Lung (tissue), 12 donors: ENCODE data around the gene NENF. TPM values are rescaled to one million over a fixed set of nuclear protein-coding genes. Genes with fewer than 3 reads are reported as not detected.

ENCODE experiments used
- ATAC-seq: fragments of 200-7000 bp; cut with Tn5 transposase; one replicate; pipeline ENCODE4 v1.9.1; 2020; ENCODE audit warnings: moderate number of reproducible peaks; ENCODE audit not compliant: insufficient read depth, low FRiP score
- DNase-seq, 3 donors: peaks; one replicate each; pipeline ENCODE4 v3.0.0-alpha.2; 2013 to 2017
- H3K27ac ChIP-seq, 2 donors: one replicate each; pipeline ENCODE4 v1.5.1; 2013; ENCODE audit warnings: mild to moderate bottlenecking in 2 of 2, moderate library complexity in 2 of 2, control low read depth in 1 of 2, inconsistent platforms in 1 of 2, low read depth in 1 of 2, low read length in 1 of 2
- H3K27me3 ChIP-seq, 3 donors: one replicate each; pipeline ENCODE4 v1.5.1; 2013; ENCODE audit warnings: low read length in 2 of 3; ENCODE audit not compliant: control insufficient read depth in 3 of 3, insufficient read depth in 3 of 3
- H3K36me3 ChIP-seq, 4 donors: one replicate each; pipeline ENCODE4 v1.5.1; 2013; ENCODE audit warnings: low read length in 4 of 4, mild to moderate bottlenecking in 1 of 4, moderate library complexity in 1 of 4; ENCODE audit not compliant: control insufficient read depth in 4 of 4, insufficient read depth in 4 of 4
- H3K4me1 ChIP-seq, 5 donors: one replicate each; pipeline ENCODE4 v1.5.1; 2013; ENCODE audit warnings: low read length in 5 of 5, mild to moderate bottlenecking in 2 of 5, moderate library complexity in 1 of 5; ENCODE audit not compliant: control insufficient read depth in 5 of 5, insufficient read depth in 5 of 5
- H3K4me3 ChIP-seq: one replicate; pipeline ENCODE4 v1.5.1; 2013; ENCODE audit warnings: mild to moderate bottlenecking, control low read depth, moderate library complexity
- H3K9ac ChIP-seq, 2 donors: one replicate each; pipeline ENCODE4 v1.5.1; 2013; ENCODE audit warnings: low read length in 2 of 2, control low read depth in 1 of 2; ENCODE audit not compliant: insufficient read depth in 1 of 2
- H3K9me3 ChIP-seq, 4 donors: one replicate each; pipeline ENCODE4 v1.5.1; 2013; ENCODE audit warnings: low read length in 3 of 4, mild to moderate bottlenecking in 1 of 4, moderate library complexity in 1 of 4; ENCODE audit not compliant: control insufficient read depth in 4 of 4, insufficient read depth in 3 of 4
- WGBS, 2 donors: extraction: QIAGEN DNeasy Blood & Tissue Kit; methylation state at CpG; one replicate each; pipeline ENCODE4 v1.1.7; 2013; 5-methylcytosine and 5-hydroxymethylcytosine counted together
- polyA plus RNA-seq, 2 donors: library from polyadenylated mRNA; stranded (reverse); fragments of 200-250 nt; gene quantifications; one replicate each; pipeline ENCODE4 v1.2.1, GENCODE V29; 2013
- total RNA-seq, 2 donors: library from RNA; depleted of rRNA in 1 of 2; stranded (reverse); fragments of >200 nt in 1 of 2; gene quantifications; one replicate each; pipeline ENCODE4 v1.2.1, GENCODE V29; 2014 to 2021
- TF ChIP-seq, protein P1 (sequence below): IDR thresholded peaks from 2 replicates; pipeline ENCODE4 v1.5.1; 2012; ENCODE audit warnings: mild to moderate bottlenecking; ENCODE audit errors: control extremely low read depth, extremely low read depth
- donor health status: control.
- donor health status: control.
- donor health status: Bipolar disorder and iron deficiency.
- donor health status: healthy.
- donor health status: DM: yes; HTN: yes; CAD: no.

NENF gene
- total and polyA plus RNA-seq, 4 donors: 27.1 to 94.7 (median 43.5) TPM

DNA sequence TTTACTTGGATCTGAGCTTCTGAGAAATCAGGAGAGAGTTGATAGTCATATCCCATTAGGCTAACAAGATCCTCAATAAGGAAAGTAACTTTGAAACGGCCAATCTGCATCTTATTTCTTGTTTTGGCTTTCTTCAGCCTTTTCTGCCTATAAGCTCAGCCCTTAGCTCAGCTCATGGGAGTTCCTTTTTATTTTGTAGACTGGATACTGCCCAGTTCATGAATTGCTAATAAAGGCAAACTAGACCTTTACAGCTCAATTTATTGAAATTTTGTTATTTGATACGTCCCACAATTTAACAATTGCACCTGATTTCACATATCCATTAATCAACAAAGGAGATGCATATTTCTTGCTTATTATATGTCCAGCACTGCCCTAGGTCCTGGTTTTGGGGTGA, 22.7 kb downstream of the NENF start:
- H3K27ac ChIP-seq: no peak overlapping the region
- no peak overlapping the region for H3K4me3 ChIP-seq
- no peaks in the 10 kb centered on the region for H3K36me3 ChIP-seq
- WGBS, 2 donors: 90 to 95% methylated on average over 2 of the region's 2 CpGs
- peaks cover 0 to 3% (median under 1%) of the 10 kb centered on the region in 4 donors for H3K9me3 ChIP-seq
- DNase-seq: no peak
- no peak overlapping the region for H3K9ac ChIP-seq
- no peaks in the 10 kb centered on the region for H3K27me3 ChIP-seq
- TF ChIP-seq, protein P1, sequence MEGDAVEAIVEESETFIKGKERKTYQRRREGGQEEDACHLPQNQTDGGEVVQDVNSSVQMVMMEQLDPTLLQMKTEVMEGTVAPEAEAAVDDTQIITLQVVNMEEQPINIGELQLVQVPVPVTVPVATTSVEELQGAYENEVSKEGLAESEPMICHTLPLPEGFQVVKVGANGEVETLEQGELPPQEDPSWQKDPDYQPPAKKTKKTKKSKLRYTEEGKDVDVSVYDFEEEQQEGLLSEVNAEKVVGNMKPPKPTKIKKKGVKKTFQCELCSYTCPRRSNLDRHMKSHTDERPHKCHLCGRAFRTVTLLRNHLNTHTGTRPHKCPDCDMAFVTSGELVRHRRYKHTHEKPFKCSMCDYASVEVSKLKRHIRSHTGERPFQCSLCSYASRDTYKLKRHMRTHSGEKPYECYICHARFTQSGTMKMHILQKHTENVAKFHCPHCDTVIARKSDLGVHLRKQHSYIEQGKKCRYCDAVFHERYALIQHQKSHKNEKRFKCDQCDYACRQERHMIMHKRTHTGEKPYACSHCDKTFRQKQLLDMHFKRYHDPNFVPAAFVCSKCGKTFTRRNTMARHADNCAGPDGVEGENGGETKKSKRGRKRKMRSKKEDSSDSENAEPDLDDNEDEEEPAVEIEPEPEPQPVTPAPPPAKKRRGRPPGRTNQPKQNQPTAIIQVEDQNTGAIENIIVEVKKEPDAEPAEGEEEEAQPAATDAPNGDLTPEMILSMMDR: no peak
- peaks cover 0 to 10% (median 3%) of the 10 kb centered on the region in 5 donors for H3K4me1 ChIP-seq
- ATAC-seq: no peak

DNA sequence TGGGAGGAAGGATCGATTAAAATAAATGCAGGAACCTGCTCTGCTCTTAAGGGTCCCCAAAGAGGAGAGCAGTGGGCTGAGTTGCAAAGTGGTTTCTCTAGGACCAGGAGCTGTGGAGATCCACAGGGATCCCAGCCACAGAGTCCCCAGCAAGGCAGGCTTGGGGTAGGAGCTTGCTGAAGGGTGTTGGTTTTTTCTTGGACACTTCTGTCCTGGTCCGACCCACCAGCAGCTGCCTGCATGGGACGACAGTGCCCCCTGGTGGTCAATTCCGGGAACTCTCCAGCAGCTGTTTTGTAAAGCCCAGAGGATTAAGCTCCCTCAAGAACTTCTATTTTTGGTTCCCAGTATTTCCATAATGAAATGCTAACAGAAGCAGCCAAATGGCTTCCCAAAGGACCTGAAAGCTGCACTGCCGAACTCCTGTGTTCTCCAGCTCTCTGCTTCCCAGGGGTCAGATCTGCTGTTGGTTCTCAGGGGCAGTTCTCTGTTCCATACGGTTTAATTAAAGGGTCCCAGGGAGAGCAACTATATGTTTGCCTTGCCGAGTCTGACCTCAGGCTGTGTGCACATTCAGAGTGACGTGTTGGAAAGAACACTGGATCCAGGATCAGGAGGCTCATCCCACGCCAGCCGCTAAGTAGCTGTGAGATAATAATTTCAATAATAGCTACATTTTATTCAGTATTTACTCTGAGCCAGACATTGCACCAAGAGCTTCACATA, 23.2 kb downstream of the NENF start:
- TF ChIP-seq, protein P1: peak; percentile 98
- no peak overlapping the region for H3K4me3 ChIP-seq
- no peak overlapping the region for H3K27ac ChIP-seq
- no peaks in the 10 kb centered on the region for H3K27me3 ChIP-seq
- DNase-seq: peak; percentile 86 to 90 (median 90)
- H3K4me1 ChIP-seq: peaks cover 0 to 10% (median 3%) of the 10 kb centered on the region in 5 donors
- peak; percentile 87 for ATAC-seq
- 35 to 44% methylated on average over 10 of the region's 10 CpGs for WGBS, 2 donors
- H3K9ac ChIP-seq: no peak overlapping the region
- peaks cover 0 to 3% (median under 1%) of the 10 kb centered on the region in 4 donors for H3K9me3 ChIP-seq
- H3K36me3 ChIP-seq: no peaks in the 10 kb centered on the region

DNA sequence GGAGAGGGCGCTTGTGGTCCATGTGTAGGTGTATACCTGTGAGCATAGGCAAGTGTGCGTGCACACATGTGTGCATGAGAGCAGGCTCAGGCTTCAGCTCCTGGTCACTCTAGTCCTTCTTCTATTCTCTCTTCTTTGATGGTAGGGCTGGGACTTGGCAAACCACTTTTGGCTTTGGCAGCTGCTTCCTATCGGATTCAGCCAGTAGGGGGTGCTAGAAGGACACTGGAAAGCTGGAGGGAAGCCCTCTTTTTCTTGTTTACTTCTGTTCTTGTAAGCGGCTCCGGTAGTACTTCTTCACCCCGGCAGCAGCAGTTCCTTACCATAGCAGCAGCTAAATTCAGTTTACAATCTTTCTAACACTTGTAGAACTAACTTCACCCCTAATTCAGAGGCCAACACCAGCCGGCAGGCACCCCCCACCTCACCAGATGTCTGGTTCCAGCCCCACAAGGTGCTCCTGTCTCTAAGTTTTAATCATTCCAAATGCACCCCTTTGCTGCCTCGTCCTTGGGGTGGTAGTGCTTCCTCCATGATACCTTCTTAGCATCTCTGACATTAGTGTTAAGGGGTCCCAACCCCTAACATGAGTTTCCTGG, 25.1 kb downstream of the NENF start:
- no peak overlapping the region for H3K27ac ChIP-seq
- H3K4me3 ChIP-seq: no peak overlapping the region
- no peak overlapping the region for H3K9ac ChIP-seq
- peaks cover 0 to 4% (median 3%) of the 10 kb centered on the region in 5 donors for H3K4me1 ChIP-seq
- DNase-seq (peak in 2 of 3 donors; percentile 26 to 31), ATAC-seq (no peak)
- no peaks in the 10 kb centered on the region for H3K27me3 ChIP-seq
- TF ChIP-seq, protein P1: no peak
- H3K9me3 ChIP-seq: peaks cover 0 to 3% (median under 1%) of the 10 kb centered on the region in 4 donors
- WGBS, 2 donors: 59% methylated on average over 8 of the region's 8 CpGs
- no peaks in the 10 kb centered on the region for H3K36me3 ChIP-seq
